ENCODE results near the gene PPME1. TPM values are rescaled to one million over a fixed set of nuclear protein-coding genes. Genes with fewer than 3 reads are reported as not detected.

The PPME1 gene
- total and polyA plus RNA-seq, 2 donors (not counting 1 experiment from before 2014, with no cell fraction given), result 11.2 to 23.6 TPM

GRCh38 chr11:74282421-74282820 lies 111.3 kb downstream of the PPME1 start:
- WGBS (ENCODE audit: insufficient coverage), result 97% methylated on average over 3 of the region's 3 CpGs
- intact Hi-C loops (cut with micrococcal nuclease), result no loop called here

GRCh38 chr11:74282914-74283371 lies 111.9 kb downstream of the PPME1 start:
- no peaks in the 10 kb centered on the region for H3K4me1 Mint-ChIP-seq
- DNase-seq, result no peak
- H2AFZ ChIP-seq (ENCODE audit: insufficient read depth, low read depth, low read length, poor library complexity, severe bottlenecking), result no peak overlapping the region
- no peak for TF ChIP-seq EZH2 (IDR thresholded peaks at IDR 0.05; ENCODE audit: borderline replicate concordance, insufficient read depth, low read depth, low read length, poor library complexity, severe bottlenecking)
- POLR2A ChIA-PET, result no interaction called here
- H3K9ac ChIP-seq (ENCODE audit: low read length), result no peak overlapping the region
- H3K9me3 ChIP-seq (ENCODE audit: control extremely low read depth in 1 of 3, control insufficient read depth in 2 of 3, insufficient read depth in 1 of 3, low read length in 2 of 3), result no peaks in the 10 kb centered on the region
- H3K36me3 ChIP-seq (replicated peaks in 1 of 2; ENCODE audit: control extremely low read depth in 1 of 2, control insufficient read depth in 1 of 2, extremely low read depth in 1 of 2, insufficient read depth in 2 of 2, low read length in 1 of 2), result no peaks in the 10 kb centered on the region
- no peaks in the 10 kb centered on the region for H3K4me1 ChIP-seq (ENCODE audit: control insufficient read depth in 2 of 2, insufficient read depth in 2 of 2, low read length in 2 of 2)
- intact Hi-C loops (cut with micrococcal nuclease), result no loop called here
- H3K4me3 Mint-ChIP-seq, result no peak overlapping the region
- no peaks in the 10 kb centered on the region for H4K20me1 ChIP-seq (ENCODE audit: control insufficient read depth, insufficient read depth, low read length, poor library complexity, severe bottlenecking)
- no peak overlapping the region for H3K4me2 ChIP-seq (replicated peaks; ENCODE audit: low read depth, low read length, poor library complexity, severe bottlenecking)
- 87% methylated on average over 5 of the region's 5 CpGs for WGBS (ENCODE audit: insufficient coverage)
- no peaks in the 10 kb centered on the region for H3K79me2 ChIP-seq (ENCODE audit: control insufficient read depth, insufficient read depth, low read length)
- H3K9me3 Mint-ChIP-seq (ENCODE audit: insufficient read depth), result no peaks in the 10 kb centered on the region
- H3K27me3 Mint-ChIP-seq, result peaks cover 14% of the 10 kb centered on the region
- CTCF ChIA-PET, result no interaction called here
- no peak overlapping the region for H3K27ac ChIP-seq (ENCODE audit: low read length in 2 of 2)
- H3K27ac Mint-ChIP-seq, result no peak overlapping the region
- no peak overlapping the region for H3K4me3 ChIP-seq (ENCODE audit: control extremely low read depth in 1 of 5, extremely low read depth in 1 of 5, insufficient read depth in 1 of 5, low read depth in 2 of 5, low read length in 4 of 5)
- peaks cover 0 to 3% (median 0%) of the 10 kb centered on the region in 4 experiments for H3K27me3 ChIP-seq (replicated peaks in 1 of 4; ENCODE audit: control extremely low read depth in 1 of 4, control insufficient read depth in 3 of 4, insufficient read depth in 4 of 4, low read length in 3 of 4)
- ATAC-seq (ENCODE audit: low read depth), result no peak

More at GRCh38 chr11:74282421-74282820, 111.3 kb downstream of the PPME1 start:
- DNase-seq, result no peak
- H3K27me3 Mint-ChIP-seq, result peaks cover 19% of the 10 kb centered on the region
- POLR2A ChIA-PET, result no interaction called here
- Histone ChIP-seq H2AFZ (ENCODE audit: insufficient read depth, low read depth, low read length, poor library complexity, severe bottlenecking) (no peak overlapping the region), H3K9ac (ENCODE audit: low read length) (no peak overlapping the region), H3K4me3 (ENCODE audit: control extremely low read depth in 1 of 5, extremely low read depth in 1 of 5, insufficient read depth in 1 of 5, low read depth in 2 of 5, low read length in 4 of 5) (no peak overlapping the region), H3K36me3 (replicated peaks in 1 of 2; ENCODE audit: control extremely low read depth in 1 of 2, control insufficient read depth in 1 of 2, extremely low read depth in 1 of 2, insufficient read depth in 2 of 2, low read length in 1 of 2) (no peaks in the 10 kb centered on the region), H3K79me2 (ENCODE audit: control insufficient read depth, insufficient read depth, low read length) (no peaks in the 10 kb centered on the region), H3K27me3 (replicated peaks in 1 of 4; ENCODE audit: control extremely low read depth in 1 of 4, control insufficient read depth in 3 of 4, insufficient read depth in 4 of 4, low read length in 3 of 4) (peaks cover 0 to 6% (median 2%) of the 10 kb centered on the region in 4 experiments), H3K9me3 (ENCODE audit: control extremely low read depth in 1 of 3, control insufficient read depth in 2 of 3, insufficient read depth in 1 of 3, low read length in 2 of 3) (no peaks in the 10 kb centered on the region), H3K27ac (ENCODE audit: low read length in 2 of 2) (no peak overlapping the region), H4K20me1 (ENCODE audit: control insufficient read depth, insufficient read depth, low read length, poor library complexity, severe bottlenecking) (no peaks in the 10 kb centered on the region), H3K4me1 (ENCODE audit: control insufficient read depth in 2 of 2, insufficient read depth in 2 of 2, low read length in 2 of 2) (no peaks in the 10 kb centered on the region), H3K4me2 (replicated peaks; ENCODE audit: low read depth, low read length, poor library complexity, severe bottlenecking) (no peak overlapping the region)
- CTCF ChIA-PET, result no interaction called here
- H3K27ac Mint-ChIP-seq, result no peak overlapping the region
- H3K9me3 Mint-ChIP-seq (ENCODE audit: insufficient read depth), result no peaks in the 10 kb centered on the region
- no peak for ATAC-seq (ENCODE audit: low read depth)
- TF ChIP-seq CTCF (IDR thresholded peaks at IDR 0.05), result no peak
- no peak overlapping the region for H3K4me3 Mint-ChIP-seq
- no peaks in the 10 kb centered on the region for H3K4me1 Mint-ChIP-seq

Data from B cell (primary cell).